ENCODE data around the gene CRB2.

The CRB2 gene

DNA sequence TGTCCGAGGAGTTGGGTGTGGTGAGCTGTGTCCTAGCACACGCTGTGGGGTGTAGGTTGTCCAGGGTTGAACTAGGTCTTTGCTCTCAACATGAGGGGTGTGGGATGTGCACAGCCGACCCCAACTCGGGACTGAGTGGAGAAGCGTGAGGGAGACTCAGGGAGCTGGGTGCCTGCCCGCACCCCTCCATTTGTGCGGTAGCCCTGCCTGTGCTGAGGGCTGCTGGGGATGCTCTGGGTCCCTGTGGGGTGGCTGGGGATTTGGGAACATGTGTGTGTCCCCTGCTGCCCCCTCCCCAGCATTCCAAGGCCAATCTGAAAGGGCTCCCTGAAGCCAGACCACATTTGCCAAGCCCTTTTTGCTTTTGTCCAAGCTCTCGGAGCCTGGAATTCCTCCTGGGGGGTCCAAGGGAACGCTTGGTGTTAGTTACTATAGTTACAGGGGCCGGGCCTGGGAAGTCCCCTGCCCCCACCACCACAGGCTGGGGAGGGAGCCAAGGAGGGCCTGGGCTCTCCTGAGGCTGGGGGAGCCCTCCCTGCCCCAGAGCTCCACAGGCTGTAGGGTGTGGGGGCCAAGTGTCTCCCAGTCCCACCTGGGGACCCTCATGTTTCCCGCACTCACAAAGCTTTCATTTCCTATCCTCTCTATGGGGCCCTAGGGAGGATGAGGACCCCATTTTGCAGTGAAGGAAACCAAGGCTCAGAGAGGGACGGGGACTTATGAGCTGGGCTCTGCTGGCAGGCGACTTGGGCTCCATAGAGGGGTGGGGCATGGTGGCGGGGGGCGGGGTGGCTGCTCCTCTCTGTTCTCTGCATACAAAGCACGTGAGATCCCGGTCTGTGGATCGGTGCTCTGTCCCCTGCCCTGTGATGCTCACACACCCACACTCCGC lies 1.1 kb downstream of the CRB2 start:
- H3K9me3 ChIP-seq (ENCODE audit: low read depth, low read length), result no peaks in the 10 kb centered on the region
- TF ChIP-seq EZH2 (IDR thresholded peaks at IDR 0.05) (no peak), POLR2AphosphoS5 (IDR thresholded peaks at IDR 0.05; ENCODE audit: borderline replicate concordance, low read depth, low read length) (no peak)
- H3K4me3 ChIP-seq, result no peak overlapping the region
- no peak overlapping the region for H3K9ac ChIP-seq (ENCODE audit: insufficient read length)
- DNase-seq (ENCODE audit: low read depth, low spot score), result no peak
- no peaks in the 10 kb centered on the region for H3K36me3 ChIP-seq (ENCODE audit: insufficient read depth, low read length)
- H3K27ac ChIP-seq, result no peak overlapping the region

DNA sequence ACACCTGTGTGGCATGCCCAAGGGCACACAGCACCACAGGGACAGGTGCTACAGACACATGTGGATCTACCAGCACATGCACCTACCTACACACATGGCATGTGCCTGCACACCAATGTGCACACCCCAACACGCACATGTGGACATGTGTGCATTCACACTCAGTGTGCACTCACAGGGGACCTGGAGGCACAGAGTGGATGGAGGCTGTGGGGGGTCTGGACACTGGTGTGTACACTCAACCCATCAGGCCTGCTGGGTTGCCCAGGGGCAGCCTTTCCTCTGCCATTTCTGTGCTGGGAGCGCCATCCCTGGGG lies 1.7 kb downstream of the CRB2 start:
- no peak for DNase-seq (ENCODE audit: low read depth, low spot score)
- no peak overlapping the region for H3K4me3 ChIP-seq

DNA sequence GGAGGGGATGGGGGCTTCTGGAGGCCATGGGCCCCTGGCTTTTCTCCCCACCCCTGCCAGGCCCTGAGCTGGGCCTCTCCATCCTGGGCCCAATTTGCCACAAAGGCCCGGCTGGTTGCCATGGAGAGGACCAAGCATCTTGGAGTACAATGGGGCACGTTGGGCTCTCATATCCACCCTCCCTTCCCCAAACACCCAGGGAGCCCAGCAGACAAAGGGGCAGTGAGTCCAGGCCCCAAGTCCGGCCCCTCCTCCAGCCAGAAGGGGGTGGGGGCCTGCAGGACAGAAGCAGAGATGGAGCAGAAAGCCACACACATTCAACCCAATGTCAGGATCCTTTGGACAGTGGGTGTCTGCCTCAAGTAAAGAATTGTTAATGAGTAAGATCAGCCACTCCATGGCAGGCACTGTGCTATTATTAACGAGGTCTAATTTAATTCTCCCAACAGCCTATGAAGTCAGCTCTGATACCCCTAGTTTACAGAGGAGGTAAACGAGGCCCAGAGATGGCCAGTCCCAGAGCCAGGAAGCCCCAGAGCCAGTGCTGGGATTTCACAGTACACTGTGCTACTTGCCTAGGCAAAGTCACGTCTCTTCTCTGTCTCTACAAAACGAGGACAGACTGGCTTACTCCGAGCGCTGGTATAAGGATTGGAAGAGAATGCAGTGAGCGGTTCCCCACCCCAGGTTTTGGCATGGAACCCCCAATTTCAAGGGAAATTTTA lies 2.3 kb downstream of the CRB2 start:
- no peaks in the 10 kb centered on the region for H3K9me3 ChIP-seq (ENCODE audit: low read depth, low read length)
- no peak for DNase-seq (ENCODE audit: low read depth, low spot score)
- no peak overlapping the region for H3K4me3 ChIP-seq
- TF ChIP-seq EZH2 (IDR thresholded peaks at IDR 0.05), result no peak
- no peak for TF ChIP-seq FOXP2 (optimal IDR thresholded peaks at IDR 0.05; ENCODE audit: control extremely low read depth, extremely low read length, insufficient read depth)
- H3K36me3 ChIP-seq (ENCODE audit: insufficient read depth, low read length), result no peaks in the 10 kb centered on the region
- H3K9ac ChIP-seq (ENCODE audit: insufficient read length), result no peak overlapping the region
- no peak overlapping the region for H3K27ac ChIP-seq

More for the DNA sequence above, 1.7 kb downstream of the CRB2 start:
- H3K36me3 ChIP-seq (ENCODE audit: insufficient read depth, low read length), result no peaks in the 10 kb centered on the region
- no peak overlapping the region for H3K27ac ChIP-seq
- TF ChIP-seq FOXP2 (optimal IDR thresholded peaks at IDR 0.05; ENCODE audit: control extremely low read depth, extremely low read length, insufficient read depth) (no peak), POLR2AphosphoS5 (IDR thresholded peaks at IDR 0.05; ENCODE audit: borderline replicate concordance, low read depth, low read length) (no peak), EZH2 (IDR thresholded peaks at IDR 0.05) (no peak)
- no peaks in the 10 kb centered on the region for H3K9me3 ChIP-seq (ENCODE audit: low read depth, low read length)
- H3K9ac ChIP-seq (ENCODE audit: insufficient read length), result no peak overlapping the region

DNA sequence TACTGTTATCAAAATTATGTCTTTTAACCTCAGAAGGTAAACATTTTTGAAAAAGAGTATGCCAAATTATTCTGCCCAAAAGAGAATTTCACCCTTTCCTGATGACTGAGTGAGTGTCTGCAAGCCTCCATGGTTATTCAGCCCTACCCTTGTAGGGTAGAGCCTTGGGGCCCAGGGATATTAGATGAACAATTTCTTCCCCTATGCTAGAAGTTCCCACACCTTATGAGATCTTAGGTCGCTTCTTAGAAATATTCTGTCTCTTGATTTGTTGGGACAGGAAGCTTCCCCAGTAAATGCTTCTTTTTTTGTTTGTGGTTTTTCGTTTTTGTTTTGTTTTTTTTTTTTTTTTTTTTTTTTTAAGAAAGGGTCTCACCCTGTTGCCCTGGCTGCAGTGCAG lies 3.1 kb downstream of the CRB2 start:
- Histone ChIP-seq H3K4me3 (no peak overlapping the region), H3K9me3 (ENCODE audit: low read depth, low read length) (no peaks in the 10 kb centered on the region), H3K36me3 (ENCODE audit: insufficient read depth, low read length) (no peaks in the 10 kb centered on the region), H3K27ac (no peak overlapping the region), H3K9ac (ENCODE audit: insufficient read length) (no peak overlapping the region)
- no peak for DNase-seq (ENCODE audit: low read depth, low spot score)
- TF ChIP-seq FOXP2 (optimal IDR thresholded peaks at IDR 0.05; ENCODE audit: control extremely low read depth, extremely low read length, insufficient read depth) (no peak), EZH2 (IDR thresholded peaks at IDR 0.05) (no peak), POLR2AphosphoS5 (IDR thresholded peaks at IDR 0.05; ENCODE audit: borderline replicate concordance, low read depth, low read length) (no peak)

DNA sequence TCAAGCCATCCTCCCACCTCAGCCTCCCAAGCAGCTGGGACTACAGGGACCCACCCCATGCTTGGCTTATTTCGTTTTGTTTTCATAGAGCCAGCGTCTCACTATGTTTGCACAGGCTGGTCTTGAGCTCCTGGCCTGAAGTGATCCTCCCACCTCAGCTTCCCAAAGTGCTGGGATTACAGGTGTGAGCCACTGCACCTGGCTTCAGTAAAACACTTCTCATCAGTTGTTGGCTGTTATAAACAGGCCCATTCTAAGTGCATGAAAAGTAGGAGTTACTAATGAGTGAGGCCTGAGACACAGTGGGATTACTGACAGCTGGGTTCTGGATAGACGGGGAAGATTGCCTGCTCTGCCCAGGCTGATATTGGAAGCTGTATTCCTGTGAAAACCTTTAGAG lies 3.5 kb downstream of the CRB2 start:
- Histone ChIP-seq H3K36me3 (ENCODE audit: insufficient read depth, low read length) (no peaks in the 10 kb centered on the region), H3K9me3 (ENCODE audit: low read depth, low read length) (no peaks in the 10 kb centered on the region), H3K27ac (no peak overlapping the region), H3K4me3 (no peak overlapping the region), H3K9ac (ENCODE audit: insufficient read length) (no peak overlapping the region)
- no peak for DNase-seq (ENCODE audit: low read depth, low spot score)
- TF ChIP-seq POLR2AphosphoS5 (IDR thresholded peaks at IDR 0.05; ENCODE audit: borderline replicate concordance, low read depth, low read length) (no peak), EZH2 (IDR thresholded peaks at IDR 0.05) (no peak), FOXP2 (optimal IDR thresholded peaks at IDR 0.05; ENCODE audit: control extremely low read depth, extremely low read length, insufficient read depth) (no peak)

DNA sequence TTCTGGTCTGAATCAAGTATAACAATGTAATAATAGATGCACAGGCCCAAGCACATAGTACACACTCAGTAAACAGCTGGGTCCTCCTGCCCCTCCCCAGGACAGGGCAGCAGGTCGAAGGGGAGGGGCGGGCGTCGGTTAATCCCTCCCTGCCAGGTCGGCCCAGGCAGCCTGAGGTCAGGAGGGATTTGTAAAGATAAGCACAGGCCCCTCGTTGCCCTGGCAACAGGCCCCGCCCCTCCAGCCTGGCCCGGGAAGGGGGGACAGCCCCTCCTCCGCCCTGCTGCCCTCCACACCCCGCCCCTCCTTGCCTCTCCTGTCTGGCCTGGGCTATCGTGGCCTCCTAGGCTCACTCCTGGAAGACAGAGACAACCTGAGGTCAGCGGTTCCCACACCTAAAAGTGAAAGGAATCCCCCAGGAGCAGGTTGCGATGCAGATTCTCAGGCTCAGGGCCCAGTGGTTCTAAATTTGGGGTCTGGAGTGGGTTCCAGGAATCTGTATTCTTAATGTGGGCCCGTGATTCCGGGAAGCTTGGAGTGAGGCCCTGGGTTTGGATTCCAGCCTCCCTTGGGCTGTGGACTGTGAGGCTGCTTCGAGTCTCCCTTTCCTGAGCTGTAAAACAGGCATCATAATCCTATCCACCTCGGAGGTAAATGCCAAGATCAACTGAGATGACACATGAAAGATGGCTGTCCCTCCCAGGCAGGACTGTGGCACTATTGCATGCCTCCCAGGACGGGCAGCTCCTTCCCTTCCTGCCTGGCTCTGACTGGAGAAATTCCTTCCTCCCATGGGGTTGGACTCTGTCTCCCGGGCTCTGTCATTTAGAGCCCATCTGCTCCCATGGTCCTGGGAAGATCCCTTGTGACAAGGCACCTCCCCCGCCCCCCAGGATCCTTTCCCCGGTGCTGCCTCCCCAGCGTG lies 4.4 kb downstream of the CRB2 start:
- Histone ChIP-seq H3K27ac (no peak overlapping the region), H3K9me3 (ENCODE audit: low read depth, low read length) (no peaks in the 10 kb centered on the region), H3K9ac (ENCODE audit: insufficient read length) (no peak overlapping the region), H3K36me3 (ENCODE audit: insufficient read depth, low read length) (no peaks in the 10 kb centered on the region), H3K4me3 (no peak overlapping the region)
- TF ChIP-seq EZH2 (IDR thresholded peaks at IDR 0.05) (no peak), FOXP2 (optimal IDR thresholded peaks at IDR 0.05; ENCODE audit: control extremely low read depth, extremely low read length, insufficient read depth) (no peak), POLR2AphosphoS5 (IDR thresholded peaks at IDR 0.05; ENCODE audit: borderline replicate concordance, low read depth, low read length) (no peak)
- no peak for DNase-seq (ENCODE audit: low read depth, low spot score)

DNA sequence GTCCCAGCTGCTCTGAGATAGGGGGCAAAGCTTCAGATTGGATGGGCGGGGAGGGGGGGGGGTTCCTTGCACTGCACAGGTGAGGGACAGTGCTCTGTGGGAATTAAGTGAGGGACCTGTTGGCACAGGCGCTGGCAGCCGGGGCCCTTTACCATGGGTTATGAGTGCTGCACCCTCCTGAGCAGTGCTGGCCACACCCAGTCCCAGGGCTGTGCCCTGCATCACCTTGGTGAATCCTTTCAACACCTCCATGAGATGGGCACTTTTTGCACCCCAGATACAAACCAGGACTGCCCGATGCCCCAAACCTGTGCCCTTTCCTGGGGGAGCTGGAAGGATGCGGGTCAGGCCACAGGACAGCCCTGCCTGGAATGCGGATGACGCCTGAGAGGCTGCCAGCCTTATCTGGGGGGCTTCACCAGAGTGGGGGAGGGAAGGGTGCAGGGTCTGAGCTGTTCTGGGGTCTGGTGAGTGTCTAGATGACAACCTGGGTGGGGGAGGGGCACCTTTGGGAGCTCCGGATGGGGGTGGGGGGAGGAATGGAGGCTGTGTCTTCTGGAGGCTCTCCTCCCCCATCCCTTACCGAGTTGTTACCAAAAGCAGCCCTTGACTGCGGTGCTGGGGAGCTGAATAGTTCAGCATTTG lies 5.2 kb downstream of the CRB2 start:
- Histone ChIP-seq H3K9me3 (ENCODE audit: low read depth, low read length) (no peaks in the 10 kb centered on the region), H3K36me3 (ENCODE audit: insufficient read depth, low read length) (no peaks in the 10 kb centered on the region), H3K27ac (no peak overlapping the region), H3K9ac (ENCODE audit: insufficient read length) (no peak overlapping the region), H3K4me3 (no peak overlapping the region)
- TF ChIP-seq POLR2AphosphoS5 (IDR thresholded peaks at IDR 0.05; ENCODE audit: borderline replicate concordance, low read depth, low read length), result no peak
- no peak for TF ChIP-seq FOXP2 (optimal IDR thresholded peaks at IDR 0.05; ENCODE audit: control extremely low read depth, extremely low read length, insufficient read depth)
- no peak for TF ChIP-seq EZH2 (IDR thresholded peaks at IDR 0.05)
- no peak for DNase-seq (ENCODE audit: low read depth, low spot score)
